SK-N-SH treated with all-trans-retinoic acid at 6 μM for 48 hours (cell line): ENCODE measurements around the gene ARHGAP11A.
A peak's percentile ranks its signal among the peaks of the same experiment; 100 is the strongest.

Source experiments
- ATAC-seq: fragments of 200-7000 bp; cut with Tn5 transposase; 3 replicates; pipeline ENCODE4 v1.9.1; 2020; ENCODE audit warnings: mild to moderate bottlenecking, moderate library complexity
- BACH2 ChIP-seq: fragments of 250-450 bp; sonication (Bioruptor Pico); IDR thresholded peaks from 2 replicates; pipeline ENCODE4 v1.9.0; 2021; ENCODE audit warnings: mild to moderate bottlenecking, borderline replicate concordance
- CREB5 ChIP-seq: fragments of 250-450 bp; sonication (Bioruptor Pico); IDR thresholded peaks from 2 replicates; pipeline ENCODE4 v1.5.1; 2020; ENCODE audit warnings: low read depth, mild to moderate bottlenecking, moderate library complexity
- CSDC2 ChIP-seq: fragments of 250-450 bp; sonication (Bioruptor Pico); IDR thresholded peaks from 2 replicates; pipeline ENCODE4 v1.5.0; 2020; ENCODE audit warnings: mild to moderate bottlenecking, moderate library complexity
- CSRNP3 ChIP-seq: fragments of 250-450 bp; sonication (Bioruptor Pico); IDR thresholded peaks from 2 replicates; pipeline ENCODE4 v1.5.1; 2021; ENCODE audit warnings: mild to moderate bottlenecking, moderate library complexity
- GLIS3 ChIP-seq: fragments of 250-450 bp; sonication (Bioruptor Pico); IDR thresholded peaks from 2 replicates; pipeline ENCODE4 v1.5.0; 2020; ENCODE audit warnings: mild to moderate bottlenecking, moderate library complexity
- ISL1 ChIP-seq: fragments of 250-450 bp; sonication (Bioruptor Pico); IDR thresholded peaks from 2 replicates; pipeline ENCODE4 v2.1.2; 2022; ENCODE audit warnings: mild to moderate bottlenecking, moderate library complexity
- OSR1 ChIP-seq: fragments of 250-450 bp; sonication (Bioruptor Pico); IDR thresholded peaks from 2 replicates; pipeline ENCODE4 v1.8.0; 2022; ENCODE audit warnings: moderate library complexity, mild to moderate bottlenecking, inconsistent platforms
- POU6F1 ChIP-seq: fragments of 250-450 bp; sonication (Bioruptor Pico); IDR thresholded peaks from 2 replicates; pipeline ENCODE4 v1.8.0; 2021; ENCODE audit warnings: low read depth, mild to moderate bottlenecking, moderate library complexity, borderline replicate concordance
- SNAI2 ChIP-seq: fragments of 250-450 bp; sonication (Bioruptor Pico); IDR thresholded peaks from 2 replicates; pipeline ENCODE4 v1.5.0; 2020; ENCODE audit warnings: mild to moderate bottlenecking, moderate library complexity
- TOX ChIP-seq: fragments of 250-450 bp; sonication (Bioruptor Pico); IDR thresholded peaks from 2 replicates; pipeline ENCODE4 v1.8.0; 2021; ENCODE audit warnings: mild to moderate bottlenecking, moderate library complexity, borderline replicate concordance
- ZFP30 ChIP-seq: fragments of 450-650 bp; formaldehyde crosslinking; IDR thresholded peaks from 2 replicates; pipeline ENCODE4 v1.5.0; 2022; ENCODE audit warnings: mild to moderate bottlenecking, moderate library complexity
- ZNF70 ChIP-seq: fragments of 450-650 bp; formaldehyde crosslinking; IDR thresholded peaks from 2 replicates; pipeline ENCODE4 v1.5.0; 2020; ENCODE audit warnings: mild to moderate bottlenecking, moderate library complexity

Gene ARHGAP11A

GRCh38 chr15:32683906-32684584 lies 68.7 kb downstream of the ARHGAP11A start:
- TF ChIP-seq BACH2 (CRISPR knock-in tag) (no peak), ZFP30 (CRISPR knock-in tag) (no peak), GLIS3 (no peak)
- peak; percentile 64 for ATAC-seq

- TF ChIP-seq GLIS3 = no peak
- ATAC-seq = no peak
Measured at GRCh38 chr15:32685576-32685975, 70.3 kb downstream of the ARHGAP11A start.

GRCh38 chr15:32687556-32687955 lies 72.3 kb downstream of the ARHGAP11A start:
- TF ChIP-seq ISL1 (CRISPR knock-in tag) (peak; percentile 50; the same call in 1 of the 2 replicates), CREB5 (no peak), TOX (peak; percentile 39; the same call in 1 of the 2 replicates)
- peak; percentile 53 for ATAC-seq

- TF ChIP-seq POU6F1 (CRISPR knock-in tag) (no peak), CSRNP3 (CRISPR knock-in tag) (no peak), CSDC2 (CRISPR knock-in tag) (no peak), CREB5 (no peak), ZNF70 (CRISPR knock-in tag) (no peak), BACH2 (CRISPR knock-in tag) (no peak), SNAI2 (CRISPR knock-in tag) (no peak), OSR1 (CRISPR knock-in tag) (no peak)
- ATAC-seq = no peak
Measured at GRCh38 chr15:32688151-32688639, 72.9 kb downstream of the ARHGAP11A start.
